Hepatocyte (in vitro differentiated cells): Measurements from ENCODE around the gene BCKDHB. TPM values are rescaled to one million over a fixed set of nuclear protein-coding genes. Genes with fewer than 3 reads are reported as not detected.
"Not testable (repeated sequence)": the region's sequence is repeated elsewhere in the genome, so short reads cannot be mapped to it uniquely, and the experiment has no call there.

Experiments used
- DNase-seq: peaks from one replicate; pipeline ENCODE4 v3.0.0-alpha.2; 2016; ENCODE audit warnings: low spot score
- H2AFZ ChIP-seq: fragments of 200-600 bp; sonication (generic); 2 replicates; pipeline ENCODE4 v1.6.0; 2016; ENCODE audit warnings: antibody characterized with exemption, mild to moderate bottlenecking
- H3K27ac ChIP-seq: fragments of 200-600 bp; sonication (generic); 2 replicates; pipeline ENCODE4 v1.5.1; 2016; ENCODE audit warnings: mild to moderate bottlenecking
- H3K27me3 ChIP-seq: fragments of 200-600 bp; sonication (generic); 2 replicates; pipeline ENCODE4 v1.6.1; 2016
- H3K36me3 ChIP-seq: fragments of 200-600 bp; sonication (generic); replicated peaks from 2 replicates; pipeline ENCODE4 v1.5.1; 2016; ENCODE audit warnings: low read depth; ENCODE audit not compliant: insufficient read depth
- H3K4me1 ChIP-seq: fragments of 200-600 bp; sonication (generic); 2 replicates; pipeline ENCODE4 v1.5.1; 2016; ENCODE audit warnings: mild to moderate bottlenecking, moderate library complexity; ENCODE audit not compliant: insufficient read depth
- H3K4me2 ChIP-seq: fragments of 200-600 bp; sonication (generic); 2 replicates; pipeline ENCODE4 v1.6.0; 2016
- H3K4me3 ChIP-seq: fragments of 200-600 bp; sonication (generic); 2 replicates; pipeline ENCODE4 v1.5.1; 2016; ENCODE audit warnings: mild to moderate bottlenecking
- H3K79me2 ChIP-seq: fragments of 200-600 bp; sonication (generic); 2 replicates; pipeline ENCODE4 v1.6.0; 2017; ENCODE audit warnings: mild to moderate bottlenecking
- H3K9me2 ChIP-seq: fragments of 200-600 bp; sonication (generic); replicated peaks from 2 replicates; pipeline ENCODE4 v1.6.0; 2017; ENCODE audit warnings: mild to moderate bottlenecking; ENCODE audit not compliant: insufficient read depth
- H3K9me3 ChIP-seq: fragments of 200-600 bp; sonication (generic); 2 replicates; pipeline ENCODE4 v1.5.1; 2016; ENCODE audit warnings: low read depth, mild to moderate bottlenecking
- H4K20me1 ChIP-seq: fragments of 200-600 bp; sonication (generic); 2 replicates; pipeline ENCODE4 v1.6.0; 2016; ENCODE audit warnings: mild to moderate bottlenecking; ENCODE audit not compliant: insufficient read depth, poor library complexity, severe bottlenecking
- EZH2 ChIP-seq: fragments of 200-600 bp; sonication (generic); IDR thresholded peaks from 2 replicates; pipeline ENCODE4 v1.6.1; 2016; ENCODE audit warnings: antibody characterized with exemption, mild to moderate bottlenecking, borderline replicate concordance
- EZH2phosphoT487 ChIP-seq: fragments of 200-600 bp; sonication (generic); IDR thresholded peaks from one replicate; pipeline ENCODE4 v1.6.1; 2018; ENCODE audit warnings: antibody characterized with exemption, mild to moderate bottlenecking, low read depth, moderate library complexity; ENCODE audit not compliant: unreplicated experiment, severe bottlenecking
- WGBS: methylation state at CpG from one replicate; pipeline ENCODE4 v1.1.6; 2016; ENCODE audit warnings: low lambda C conversion rate; ENCODE audit errors: missing lambda C conversion rate; 5-methylcytosine and 5-hydroxymethylcytosine counted together
- polyA plus RNA-seq: library from polyadenylated mRNA; unstranded; fragments of >200 nt; fragmentation: Nextera tagmentation; extraction: Ambion mirVana; gene quantifications from 2 replicates; pipeline ENCODE4 v1.2.1, GENCODE V29; 2016
- total RNA-seq: library from RNA; depleted of rRNA; stranded (reverse); fragments of >200 nt; gene quantifications from 2 replicates; pipeline ENCODE4 v1.2.3, GENCODE V29; 2014
- TF ChIP-seq, protein P1 (sequence below): fragments of 200-600 bp; sonication (generic); IDR thresholded peaks from 2 replicates; pipeline ENCODE4 v1.5.1; 2016; ENCODE audit warnings: antibody characterized with exemption, mild to moderate bottlenecking; ENCODE audit not compliant: poor library complexity

BCKDHB gene
- total and polyA plus RNA-seq, 2 experiments from 2014 or later, result 28.7 to 32.0 TPM

DNA sequence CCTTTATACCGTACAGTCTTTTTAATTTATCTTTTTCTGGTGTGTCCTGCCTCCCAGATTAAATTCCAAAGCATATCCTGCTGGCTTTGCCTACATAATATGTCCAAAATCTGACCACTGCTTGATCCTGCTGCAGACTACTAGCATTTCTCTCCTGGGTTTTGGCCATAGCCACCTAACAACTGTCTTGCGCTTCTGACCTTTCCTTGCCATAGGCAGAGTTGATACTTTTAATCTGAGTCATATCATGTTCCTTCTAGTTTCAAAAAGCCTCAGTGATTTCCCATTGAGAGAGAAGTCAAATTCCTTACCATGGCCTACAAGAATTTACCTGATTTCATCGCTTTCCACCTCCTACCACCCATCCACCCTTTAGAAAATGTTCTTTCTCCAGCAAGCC, 104.8 kb downstream of the BCKDHB start:
- Histone ChIP-seq H3K27ac (peak overlapping the region; percentile 46), H3K79me2 (no peaks in the 10 kb centered on the region)

DNA sequence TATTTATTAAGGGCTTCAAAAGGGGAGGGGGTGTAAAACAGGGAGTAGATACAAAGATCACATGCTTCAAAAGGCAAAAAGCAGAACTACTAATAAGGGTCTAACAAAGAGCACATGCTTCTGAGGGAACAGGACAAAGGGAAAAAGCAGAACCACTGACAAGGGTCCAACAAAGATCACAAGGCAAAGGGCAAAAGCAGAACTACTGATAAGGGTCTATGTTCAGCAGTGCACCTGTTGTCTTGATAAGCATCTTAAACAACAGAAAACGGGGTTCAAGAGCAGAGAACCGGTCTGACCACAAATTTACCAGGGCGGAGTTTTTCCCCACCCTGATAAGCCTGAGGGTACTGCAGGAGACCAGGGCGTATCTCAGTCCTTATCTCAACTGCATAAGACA, 105.4 kb downstream of the BCKDHB start:
- DNase-seq, H3K79me2 ChIP-seq, H3K4me2 ChIP-seq, H3K36me3 ChIP-seq, H3K27me3 ChIP-seq, H4K20me1 ChIP-seq, H3K4me3 ChIP-seq, H3K9me2 ChIP-seq, H2AFZ ChIP-seq, H3K9me3 ChIP-seq: not testable (repeated sequence)
- WGBS, result 39% methylated on average over 4 of the region's 4 CpGs
- Histone ChIP-seq H3K4me1 (peaks cover 18% of the 10 kb centered on the region), H3K27ac (peak overlapping the region; percentile 46)

More for the DNA sequence above, 104.8 kb downstream of the BCKDHB start:
- Histone ChIP-seq H3K4me3 (no peak overlapping the region), H3K4me1 (peaks cover 18% of the 10 kb centered on the region), H3K9me3 (no peaks in the 10 kb centered on the region), H4K20me1 (no peaks in the 10 kb centered on the region), H3K9me2 (no peaks in the 10 kb centered on the region), H2AFZ (no peak overlapping the region), H3K4me2 (peak overlapping the region; percentile 18), H3K36me3 (no peaks in the 10 kb centered on the region), H3K27me3 (no peaks in the 10 kb centered on the region)
- no peak for DNase-seq
- 89% methylated on average over 3 of the region's 3 CpGs for WGBS
- TF ChIP-seq EZH2, result no peak
- TF ChIP-seq, protein P1, sequence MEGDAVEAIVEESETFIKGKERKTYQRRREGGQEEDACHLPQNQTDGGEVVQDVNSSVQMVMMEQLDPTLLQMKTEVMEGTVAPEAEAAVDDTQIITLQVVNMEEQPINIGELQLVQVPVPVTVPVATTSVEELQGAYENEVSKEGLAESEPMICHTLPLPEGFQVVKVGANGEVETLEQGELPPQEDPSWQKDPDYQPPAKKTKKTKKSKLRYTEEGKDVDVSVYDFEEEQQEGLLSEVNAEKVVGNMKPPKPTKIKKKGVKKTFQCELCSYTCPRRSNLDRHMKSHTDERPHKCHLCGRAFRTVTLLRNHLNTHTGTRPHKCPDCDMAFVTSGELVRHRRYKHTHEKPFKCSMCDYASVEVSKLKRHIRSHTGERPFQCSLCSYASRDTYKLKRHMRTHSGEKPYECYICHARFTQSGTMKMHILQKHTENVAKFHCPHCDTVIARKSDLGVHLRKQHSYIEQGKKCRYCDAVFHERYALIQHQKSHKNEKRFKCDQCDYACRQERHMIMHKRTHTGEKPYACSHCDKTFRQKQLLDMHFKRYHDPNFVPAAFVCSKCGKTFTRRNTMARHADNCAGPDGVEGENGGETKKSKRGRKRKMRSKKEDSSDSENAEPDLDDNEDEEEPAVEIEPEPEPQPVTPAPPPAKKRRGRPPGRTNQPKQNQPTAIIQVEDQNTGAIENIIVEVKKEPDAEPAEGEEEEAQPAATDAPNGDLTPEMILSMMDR, result no peak
- no peak for TF ChIP-seq EZH2phosphoT487

DNA sequence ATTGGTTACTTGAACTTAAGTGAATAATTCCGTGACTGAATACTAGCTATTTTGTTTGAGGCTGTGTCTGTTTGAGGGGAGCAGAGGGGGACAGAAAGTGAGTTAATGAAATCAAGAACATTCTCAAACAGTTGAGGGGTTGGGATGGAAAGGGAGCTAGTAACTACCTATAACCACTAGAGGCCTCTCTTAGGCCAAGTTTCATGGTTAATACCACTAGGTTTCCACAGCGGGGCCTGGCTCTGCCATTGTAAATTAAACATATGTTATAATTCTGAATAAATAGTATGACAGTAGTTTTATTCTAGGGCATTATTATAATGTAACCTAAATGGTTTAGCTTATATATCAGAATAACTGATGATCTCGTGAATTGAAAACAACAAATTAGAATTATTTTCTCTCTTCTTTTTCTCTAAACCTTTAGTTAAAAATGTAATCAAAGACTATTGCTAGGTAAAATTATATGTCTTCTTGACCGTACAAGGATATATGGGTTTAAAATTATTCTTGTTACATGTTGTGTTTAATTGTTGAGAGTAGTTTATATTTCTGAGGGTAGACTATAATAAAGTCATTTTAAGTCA, 108.1 kb downstream of the BCKDHB start:
- H3K79me2 ChIP-seq, result no peaks in the 10 kb centered on the region
- H3K4me2 ChIP-seq, result no peak overlapping the region
- no peaks in the 10 kb centered on the region for H4K20me1 ChIP-seq
- H3K27me3 ChIP-seq, result no peaks in the 10 kb centered on the region
- no peak overlapping the region for H3K27ac ChIP-seq
- 42% methylated on average over 4 of the region's 4 CpGs for WGBS
- H3K36me3 ChIP-seq, result no peaks in the 10 kb centered on the region
- no peak overlapping the region for H3K4me3 ChIP-seq
- H2AFZ ChIP-seq, result no peak overlapping the region
- no peaks in the 10 kb centered on the region for H3K9me3 ChIP-seq
- no peaks in the 10 kb centered on the region for H3K9me2 ChIP-seq
- TF ChIP-seq, protein P1, result peak; percentile 73
- no peak for TF ChIP-seq EZH2
- peak; percentile 77 for DNase-seq
- H3K4me1 ChIP-seq, result peaks cover 18% of the 10 kb centered on the region

DNA sequence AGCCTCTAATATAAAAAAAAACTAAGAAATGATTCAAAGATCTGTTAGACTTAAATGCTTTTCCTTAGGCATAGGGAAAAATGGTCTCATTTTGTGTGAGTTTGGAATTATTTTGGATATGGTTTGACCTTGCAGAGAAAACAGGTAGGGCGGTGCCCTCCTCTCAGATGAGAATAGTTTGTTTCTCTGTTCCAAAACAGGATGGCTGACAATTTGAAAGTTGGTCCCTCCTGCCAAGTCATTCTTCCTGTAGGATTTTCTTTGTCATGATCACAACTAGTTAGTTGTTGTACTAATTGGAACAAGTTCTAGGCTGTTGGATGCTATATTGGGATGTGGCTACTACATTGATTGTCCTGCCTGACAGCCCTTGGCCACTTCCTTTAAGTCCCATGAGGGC, 108.6 kb downstream of the BCKDHB start:
- Histone ChIP-seq H2AFZ (no peak overlapping the region), H3K9me2 (no peaks in the 10 kb centered on the region), H4K20me1 (no peaks in the 10 kb centered on the region), H3K27ac (no peak overlapping the region), H3K4me1 (peaks cover 18% of the 10 kb centered on the region), H3K36me3 (no peaks in the 10 kb centered on the region), H3K4me3 (no peak overlapping the region), H3K27me3 (no peaks in the 10 kb centered on the region), H3K9me3 (no peaks in the 10 kb centered on the region), H3K79me2 (no peaks in the 10 kb centered on the region), H3K4me2 (no peak overlapping the region)
- 96% methylated on average over 1 of the region's 1 CpG for WGBS
- DNase-seq, result no peak
- TF ChIP-seq, protein P1, result no peak
- no peak for TF ChIP-seq EZH2
- TF ChIP-seq EZH2phosphoT487, result no peak
